Lung microvascular endothelial cell (primary cell): ENCODE data around the gene GRSF1. TPM values are rescaled to one million over a fixed set of nuclear protein-coding genes. Genes with fewer than 3 reads are reported as not detected.
"Not testable (repeated sequence)": the region's sequence is repeated elsewhere in the genome, so short reads cannot be mapped to it uniquely, and the experiment has no call there.

Experiments used
- DNase-seq, 2 donors: peaks; one replicate each; pipeline versions ENCODE4 v3.0.0 to v3.0.0-alpha.2; 2010; ENCODE audit warnings: low read depth in 2 of 2
- total RNA-seq: library from RNA; depleted of rRNA; stranded (reverse); fragments of >200 nt; gene quantifications from 2 replicates; pipeline ENCODE4 v1.2.1, GENCODE V29; 2014

Gene GRSF1
- total RNA-seq, 1 donor from 2014 or later, result 34.9 TPM

- DNase-seq, result no peak
Measured at GRCh38 chr4:70833675-70834074, 6.0 kb downstream of the GRSF1 start.

GRCh38 chr4:70831293-70831692 lies 8.4 kb downstream of the GRSF1 start:
- no peak for DNase-seq

- no peak for DNase-seq
Measured at GRCh38 chr4:70830054-70830453, 9.6 kb downstream of the GRSF1 start.

GRCh38 chr4:70829492-70829891 lies 10.2 kb downstream of the GRSF1 start:
- no peak for DNase-seq

GRCh38 chr4:70829015-70829414 lies 10.7 kb downstream of the GRSF1 start:
- DNase-seq, result no peak

- no peak for DNase-seq
Measured at GRCh38 chr4:70818921-70819320, 20.8 kb downstream of the GRSF1 start.

GRCh38 chr4:70818173-70818855 lies 21.4 kb downstream of the GRSF1 start:
- peak in 1 of 2 donors; percentile 10 for DNase-seq

- DNase-seq, result no peak
Measured at GRCh38 chr4:70816894-70817293, 22.8 kb downstream of the GRSF1 start.

- no peak for DNase-seq
Measured at GRCh38 chr4:70815370-70815769, 24.3 kb downstream of the GRSF1 start.

- DNase-seq, result no peak
Measured at GRCh38 chr4:70808151-70808550, 31.5 kb downstream of the GRSF1 start.

GRCh38 chr4:70802928-70803580 lies 36.6 kb downstream of the GRSF1 start:
- no peak for DNase-seq

GRCh38 chr4:70801265-70801809 lies 38.4 kb downstream of the GRSF1 start:
- DNase-seq, result no peak

GRCh38 chr4:70793626-70794025 lies 46.1 kb downstream of the GRSF1 start:
- no peak for DNase-seq

GRCh38 chr4:70788733-70789132 lies 51.0 kb downstream of the GRSF1 start:
- DNase-seq, result no peak

- DNase-seq, result no peak
Measured at GRCh38 chr4:70787496-70787895, 52.2 kb downstream of the GRSF1 start.

- no peak for DNase-seq
Measured at GRCh38 chr4:70783096-70783495, 56.6 kb downstream of the GRSF1 start.

GRCh38 chr4:70778888-70779422 lies 60.7 kb downstream of the GRSF1 start:
- peak in 1 of 2 donors; percentile 94 for DNase-seq

GRCh38 chr4:70772929-70773555 lies 66.6 kb downstream of the GRSF1 start:
- no peak for DNase-seq

GRCh38 chr4:70769396-70769795 lies 70.3 kb downstream of the GRSF1 start:
- DNase-seq, result not testable (repeated sequence)

GRCh38 chr4:70768301-70768948 lies 71.3 kb downstream of the GRSF1 start:
- peak; percentile 58 to 70 for DNase-seq
